Dermis blood vessel endothelial cell (primary cell): Measurements from ENCODE around the gene PLLP. TPM values are rescaled to one million over a fixed set of nuclear protein-coding genes. Genes with fewer than 3 reads are reported as not detected.

Experiments
- DNase-seq: peaks from one replicate; pipeline ENCODE4 v3.0.0; 2010
- total RNA-seq: library from RNA; depleted of rRNA; stranded (reverse); fragments of >200 nt; gene quantifications from 2 replicates; pipeline ENCODE4 v1.2.3, GENCODE V29; 2014

PLLP gene, protein sequence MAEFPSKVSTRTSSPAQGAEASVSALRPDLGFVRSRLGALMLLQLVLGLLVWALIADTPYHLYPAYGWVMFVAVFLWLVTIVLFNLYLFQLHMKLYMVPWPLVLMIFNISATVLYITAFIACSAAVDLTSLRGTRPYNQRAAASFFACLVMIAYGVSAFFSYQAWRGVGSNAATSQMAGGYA
- total RNA-seq: 13.8 and 16.9 TPM in 2 replicates

DNA sequence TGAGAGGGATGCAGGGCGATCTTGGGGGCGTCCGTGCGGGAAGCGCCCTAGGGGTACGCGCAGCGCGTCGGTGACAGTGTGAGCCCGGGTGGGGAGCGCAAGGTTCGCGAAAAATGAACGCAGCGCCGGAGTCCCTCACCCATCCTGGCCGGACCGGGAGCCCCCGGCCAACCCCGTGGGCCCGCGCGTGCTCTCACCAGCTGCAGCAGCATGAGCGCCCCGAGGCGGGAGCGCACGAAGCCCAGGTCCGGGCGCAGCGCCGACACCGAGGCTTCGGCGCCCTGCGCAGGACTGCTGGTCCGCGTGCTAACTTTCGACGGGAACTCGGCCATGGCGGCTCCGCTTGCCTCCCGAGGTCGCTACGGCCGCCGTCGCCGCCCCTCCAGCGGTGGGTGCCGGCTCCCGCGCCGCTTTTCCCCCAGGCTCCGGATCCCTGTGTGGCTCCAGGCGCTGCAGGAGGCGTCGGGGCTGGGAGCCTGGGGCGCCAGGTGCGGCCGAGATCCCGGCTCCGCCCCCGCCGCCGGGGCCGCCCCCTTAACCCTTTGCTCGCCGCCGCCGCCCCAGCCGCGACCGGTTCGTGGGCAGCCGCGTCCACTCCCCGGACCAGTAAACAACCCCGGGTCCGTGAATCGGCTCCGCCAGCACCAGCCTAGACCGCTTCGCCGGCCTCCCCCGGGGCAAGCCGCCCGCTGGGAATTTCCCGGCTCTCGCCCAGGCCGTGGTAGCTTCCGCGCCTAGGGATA, at the start of gene PLLP:
Gene PLLP (minus strand): TSS at position 464 of the 743 bp plus-strand sequence. CDS start 132 bp downstream, at position 332.
- DNase-seq: peak; percentile 54

DNA sequence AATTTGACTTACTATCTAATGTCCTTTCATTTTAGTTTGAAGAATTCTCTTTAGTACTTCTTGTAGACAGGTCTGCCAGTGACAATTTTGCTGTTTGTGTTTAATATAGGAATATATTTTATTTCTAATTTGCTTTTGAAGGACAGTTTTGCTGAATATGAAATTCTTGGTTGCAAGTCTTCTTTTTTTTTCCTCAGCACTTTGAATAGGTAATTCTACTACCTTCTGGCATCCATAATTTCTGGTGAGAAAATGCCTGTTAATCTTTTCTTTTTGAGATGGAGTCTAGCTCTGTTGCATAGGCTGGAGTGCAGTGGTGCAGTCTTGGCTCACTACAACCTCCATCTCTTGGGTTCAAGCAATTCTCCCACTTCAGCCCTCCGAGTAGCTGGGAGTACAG, 48.9 kb upstream of the PLLP start:
- no peak for DNase-seq

DNA sequence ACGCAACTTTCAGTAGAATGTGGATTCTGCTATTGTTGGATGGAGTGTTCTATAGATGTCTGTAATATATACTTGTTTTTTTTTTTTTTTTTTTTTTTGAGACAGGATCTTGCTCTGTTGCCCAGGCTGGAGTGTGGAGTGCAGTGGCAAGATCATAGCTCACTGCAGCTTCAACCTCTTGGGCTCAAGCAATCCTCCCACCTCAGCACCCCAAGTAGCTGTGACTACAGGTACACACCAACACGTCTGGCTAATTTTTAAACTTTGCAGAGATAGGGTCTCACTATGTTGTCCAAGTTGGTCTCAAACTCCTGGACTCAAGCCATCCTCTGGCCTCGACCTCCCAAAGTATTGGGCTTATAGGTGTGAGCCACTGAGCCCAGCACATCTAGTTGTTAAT, 46.9 kb upstream of the PLLP start:
- DNase-seq: no peak

DNA sequence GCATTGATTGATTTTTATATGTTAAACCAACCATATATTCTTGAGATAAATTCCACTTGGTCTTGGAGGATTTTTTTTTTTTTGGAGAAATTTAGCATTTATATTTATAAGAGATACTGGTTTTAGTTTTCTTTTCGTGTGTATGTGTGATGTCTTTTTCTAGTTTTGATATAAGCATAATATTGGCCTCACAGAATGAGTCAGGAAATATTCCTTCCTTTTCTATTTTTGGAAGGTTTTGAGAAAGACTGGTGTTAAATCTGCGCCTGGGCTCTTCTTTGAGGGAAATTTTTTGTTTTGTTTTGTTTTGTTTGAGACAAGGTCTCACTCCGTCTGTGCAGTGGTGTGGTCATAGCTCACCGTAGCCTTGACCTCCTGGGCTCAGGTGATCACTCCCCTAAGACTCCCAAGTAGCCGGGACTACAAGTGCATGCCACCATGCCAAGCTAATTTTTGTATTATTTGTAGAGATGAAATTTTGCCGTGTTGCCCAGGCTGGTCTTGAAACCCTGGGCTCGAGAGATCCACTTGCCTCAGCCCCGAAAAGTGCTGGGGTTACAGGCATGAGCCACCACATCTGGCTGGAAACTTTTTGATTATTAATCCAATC, 45.4 kb upstream of the PLLP start:
- DNase-seq: no peak

DNA sequence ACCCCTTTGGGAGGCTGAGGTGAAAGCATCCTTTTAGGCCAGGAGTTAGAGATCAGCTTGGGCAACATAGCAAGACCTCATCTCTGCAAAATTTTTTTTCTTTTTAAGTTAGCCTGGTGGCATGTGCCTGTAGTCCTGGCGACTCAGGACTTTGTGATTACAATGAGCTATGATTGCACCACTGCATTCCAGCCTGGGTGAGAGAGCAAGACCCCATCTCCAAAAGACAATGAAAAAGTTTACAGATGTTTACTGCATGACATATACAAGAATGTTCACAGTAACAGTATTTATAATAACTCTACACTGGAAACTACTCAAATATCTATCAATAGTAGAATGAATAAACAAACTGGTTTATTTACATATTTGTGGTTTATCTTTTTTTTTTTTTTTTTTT, 41.0 kb upstream of the PLLP start:
- no peak for DNase-seq

- DNase-seq: no peak
These were observed 40.3 kb upstream of the PLLP start for GRCh38 chr16:57324749-57325148.

GRCh38 chr16:57319646-57320045, 35.2 kb upstream of the PLLP start:
- no peak for DNase-seq

GRCh38 chr16:57318240-57318970, 33.9 kb upstream of the PLLP start:
- DNase-seq: no peak

DNA sequence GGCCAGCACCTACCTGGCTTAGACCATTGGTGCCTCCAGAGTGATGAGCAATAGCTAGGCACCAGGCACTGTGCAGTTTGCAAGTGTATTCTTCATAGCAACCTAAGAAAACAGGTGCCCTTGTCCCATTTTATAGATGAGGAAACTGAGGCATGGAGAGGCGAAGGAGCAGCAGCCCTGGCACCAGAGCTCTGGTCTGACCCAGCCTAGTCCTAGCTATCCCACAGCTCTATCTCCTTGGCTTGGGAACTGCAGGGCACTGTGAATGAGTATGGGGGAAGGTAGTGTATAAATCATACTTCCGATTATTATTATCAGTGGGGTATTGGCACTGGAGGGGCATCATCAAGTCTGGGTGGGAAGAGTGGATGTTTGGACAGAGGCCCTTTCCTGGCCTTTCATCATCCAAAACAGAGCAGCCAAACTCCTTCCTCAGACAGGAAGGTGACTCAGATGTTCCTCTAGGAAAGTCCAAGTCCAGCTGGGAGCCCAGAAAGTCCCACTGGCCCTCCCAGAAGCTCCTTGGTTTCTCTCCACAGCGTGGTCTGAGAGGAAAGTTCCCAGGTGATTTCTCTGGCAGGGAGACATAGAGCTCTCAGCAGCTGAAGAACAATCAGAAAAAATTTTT, 32.0 kb upstream of the PLLP start:
- DNase-seq: peak; percentile 99

DNA sequence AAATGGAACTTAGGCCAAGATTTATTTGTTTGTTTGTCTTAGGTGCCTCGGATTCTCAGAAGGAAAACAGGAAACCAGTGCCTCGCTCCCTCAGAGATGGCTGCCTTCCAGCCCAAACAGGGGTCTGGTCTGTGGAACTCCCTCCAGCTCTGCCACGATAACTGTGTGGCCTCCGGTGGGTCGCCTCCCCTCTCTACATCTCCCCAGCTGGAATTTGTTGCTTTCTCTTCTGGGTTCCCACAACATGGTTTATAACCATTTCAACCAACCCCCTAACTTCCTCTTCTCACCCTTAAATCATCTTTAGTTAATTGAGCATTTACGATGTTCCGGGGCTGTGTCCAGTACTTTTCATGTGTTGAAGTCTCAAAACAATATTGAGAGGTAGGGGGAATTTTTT, 30.9 kb upstream of the PLLP start:
- no peak for DNase-seq

DNA sequence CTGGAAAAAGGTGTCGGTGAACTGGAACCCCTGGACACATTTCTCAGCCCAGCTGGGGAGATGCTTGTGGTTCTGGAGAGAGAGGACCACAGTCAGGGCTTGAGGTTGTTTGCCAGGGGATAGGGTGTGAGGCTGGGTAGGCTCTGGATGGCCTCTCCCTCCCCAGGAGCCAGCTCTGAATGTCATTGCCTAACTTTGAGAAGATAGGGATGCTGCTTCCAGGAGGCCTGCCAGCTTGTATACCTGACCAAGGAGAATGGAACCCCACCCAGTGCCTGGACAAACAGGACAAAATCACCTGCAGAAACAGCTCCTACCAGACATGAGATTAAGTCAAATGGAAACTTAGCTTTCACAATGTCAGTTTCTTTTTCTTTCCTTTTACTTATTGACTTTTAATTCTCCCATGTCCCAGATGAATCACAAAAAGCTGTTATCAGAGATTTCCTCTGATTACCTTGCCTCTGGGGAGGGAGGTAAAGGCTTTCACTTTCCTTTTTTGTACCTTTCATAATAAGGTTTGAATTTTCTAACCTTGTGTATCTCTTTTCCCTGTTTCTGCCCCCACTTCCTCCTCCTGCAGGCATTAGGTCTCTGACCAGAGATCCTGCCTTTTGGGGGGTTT, 29.8 kb upstream of the PLLP start:
- peak; percentile 25 for DNase-seq

DNA sequence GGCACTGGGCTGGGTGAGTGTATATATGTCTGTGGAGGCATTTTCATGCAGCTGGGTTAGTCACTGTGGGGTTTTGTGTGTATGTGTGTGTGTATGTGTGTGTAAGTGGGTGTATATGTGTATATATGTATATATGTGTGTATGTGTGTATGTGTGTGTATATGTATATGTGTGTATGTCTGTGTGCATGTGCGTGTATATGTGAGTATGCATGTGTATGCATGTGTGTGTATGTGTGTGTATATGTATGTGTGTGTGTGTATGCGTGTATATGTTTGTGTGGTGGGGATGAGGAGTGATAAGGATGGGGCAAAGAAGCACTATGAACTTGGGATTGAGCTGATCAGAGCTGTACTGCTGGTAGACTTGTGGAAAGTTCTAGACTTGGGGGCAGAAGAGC, 29.0 kb upstream of the PLLP start:
- no peak for DNase-seq

DNA sequence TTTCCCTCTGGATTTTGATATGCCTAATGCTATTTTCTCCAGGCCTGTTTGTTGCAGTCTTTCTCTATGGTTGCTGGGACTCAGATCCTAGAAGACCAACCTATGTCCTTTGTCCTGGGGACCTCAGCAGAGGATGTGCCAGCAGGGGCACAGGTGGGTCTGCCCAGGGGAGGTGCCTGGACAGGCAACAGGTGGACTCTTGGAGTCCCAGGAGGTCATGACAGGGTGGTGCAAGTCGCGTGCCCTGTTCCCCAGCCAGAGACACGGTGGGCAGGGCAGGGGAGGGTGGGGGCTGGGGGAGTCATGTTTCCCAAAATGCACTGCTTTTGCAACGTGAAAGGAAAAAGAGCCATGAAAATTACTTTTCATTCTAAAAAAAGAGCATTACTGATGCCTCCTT, 26.3 kb upstream of the PLLP start:
- DNase-seq: no peak

- no peak for DNase-seq
These were observed 23.6 kb upstream of the PLLP start for GRCh38 chr16:57308041-57308440.

- no peak for DNase-seq
These were observed 22.9 kb upstream of the PLLP start for GRCh38 chr16:57307365-57307764.

DNA sequence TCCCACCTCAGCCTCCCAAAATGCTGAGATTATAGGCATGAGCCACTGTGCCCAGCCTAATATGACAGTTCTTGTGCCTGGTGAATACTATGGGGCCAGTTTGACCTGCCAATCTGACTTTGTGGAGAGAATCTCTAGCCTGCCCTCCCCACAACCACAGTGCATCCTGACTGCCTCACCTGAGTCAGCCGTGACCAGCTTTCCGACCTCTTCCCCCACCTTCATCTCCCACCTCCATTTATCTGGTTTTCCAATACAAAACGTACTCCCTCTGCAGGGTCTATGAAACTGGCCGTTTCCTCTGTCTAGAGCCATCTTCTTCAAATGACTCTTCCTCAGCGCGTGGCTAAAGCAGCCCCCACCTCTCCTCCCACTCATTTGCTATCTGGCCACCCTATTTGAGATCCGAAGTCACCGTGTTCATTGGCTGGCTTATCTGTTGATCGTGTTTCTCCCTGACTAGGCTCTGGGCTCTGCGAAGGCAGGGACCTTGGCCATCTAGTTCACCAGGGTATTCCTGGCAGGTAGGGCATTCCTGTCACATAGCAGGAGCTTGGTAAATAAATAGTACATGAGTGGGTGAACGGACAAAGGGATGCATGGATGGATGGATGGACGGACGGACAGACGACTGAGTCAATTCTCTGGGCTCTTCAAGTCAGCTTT, 22.3 kb upstream of the PLLP start:
- DNase-seq: no peak

DNA sequence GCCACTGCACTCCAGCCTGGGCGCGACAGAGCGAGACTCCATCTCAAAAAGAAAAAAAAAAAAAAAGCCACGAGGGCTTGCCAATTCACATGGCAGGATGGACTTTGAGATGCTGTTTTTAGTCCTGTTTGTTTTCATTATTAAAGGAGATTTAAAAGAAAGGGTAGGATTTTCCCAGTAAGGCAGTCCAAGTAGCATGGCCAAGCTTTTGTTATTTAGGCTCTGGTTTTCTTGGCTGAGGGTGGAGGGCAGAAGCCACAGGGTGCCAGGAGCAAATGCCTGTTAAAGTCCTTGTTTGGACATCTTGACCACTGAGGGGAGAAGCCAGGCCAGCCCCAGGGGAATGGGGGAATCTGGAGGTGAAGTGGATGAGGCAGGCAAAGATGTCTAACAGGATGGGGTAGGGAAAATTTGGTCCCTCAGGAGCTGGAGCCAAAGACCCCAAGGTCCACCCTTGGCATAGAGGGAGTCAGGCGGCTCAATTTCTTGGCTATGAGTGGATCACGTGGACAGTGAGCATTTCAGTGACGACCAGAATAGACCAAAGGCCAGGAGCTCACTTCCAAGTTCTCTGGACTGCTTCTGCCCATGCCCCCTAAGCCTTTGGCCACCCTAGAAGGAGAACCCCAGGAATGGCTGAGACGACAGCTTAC, 20.8 kb upstream of the PLLP start:
- DNase-seq: no peak

DNA sequence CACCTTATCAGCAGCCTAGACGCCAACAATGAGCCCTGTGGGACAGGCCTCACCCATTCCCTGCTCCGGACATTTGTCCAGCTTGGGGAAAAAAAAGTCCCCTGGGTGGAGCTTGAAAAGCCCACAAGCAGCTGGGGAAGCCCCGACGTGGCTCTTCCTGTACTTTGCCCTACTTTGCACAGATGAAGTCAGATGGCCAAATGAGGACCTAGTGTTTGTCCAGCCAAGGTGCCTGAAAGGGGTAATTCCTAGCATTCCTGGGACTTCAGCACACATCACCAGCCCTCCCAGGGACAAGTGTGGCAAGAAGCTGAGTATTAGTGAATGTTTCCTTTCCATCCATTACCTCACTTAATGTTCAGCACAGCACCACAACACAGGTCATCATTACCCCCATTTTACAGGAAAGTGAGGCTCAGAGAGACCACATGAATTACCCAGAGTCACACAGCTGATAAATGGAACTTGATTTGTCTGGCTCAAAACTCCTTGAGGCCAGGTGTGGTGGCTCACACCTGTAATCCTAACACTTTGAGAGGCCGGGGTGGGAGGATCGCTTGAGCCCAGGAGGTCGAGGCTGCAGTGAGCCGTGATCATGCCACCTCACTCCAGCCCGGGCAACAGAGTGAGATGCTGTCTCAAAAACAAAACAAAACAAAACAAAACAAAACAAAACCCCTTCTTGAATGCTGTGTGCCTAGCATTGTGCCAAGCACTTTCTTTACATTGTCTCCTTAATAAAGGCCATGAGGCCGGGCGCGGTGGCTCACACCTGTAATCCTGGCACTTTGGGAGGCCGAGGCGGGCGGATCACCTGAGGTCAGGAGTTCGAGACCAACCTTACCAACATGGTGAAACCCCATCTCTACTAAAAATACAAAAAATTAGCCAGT, 19.9 kb upstream of the PLLP start:
- DNase-seq: peak; percentile 89

DNA sequence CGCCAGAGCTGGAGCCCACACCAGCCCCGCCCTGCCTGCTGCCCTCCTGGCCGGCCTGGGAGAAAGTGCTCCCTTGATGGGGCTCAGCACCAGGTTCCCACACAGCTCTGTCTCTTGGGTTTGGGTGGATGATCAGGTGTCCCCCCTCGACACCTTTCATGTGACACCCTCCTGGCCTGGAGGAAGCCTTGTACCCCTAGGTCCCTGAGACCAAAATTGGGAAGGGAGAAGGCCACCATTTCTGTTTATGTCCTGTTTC, 19.4 kb upstream of the PLLP start:
- no peak for DNase-seq
